Caki2 (cell line): Measurements from ENCODE around the gene URI1. TPM values are rescaled to one million over a fixed set of nuclear protein-coding genes. Genes with fewer than 3 reads are reported as not detected.
A peak's percentile ranks its signal among the peaks of the same experiment; 100 is the strongest.
"Not testable (repeated sequence)": the region's sequence is repeated elsewhere in the genome, so short reads cannot be mapped to it uniquely, and the experiment has no call there.

Source experiments
- DNase-seq: peaks from one replicate; pipeline ENCODE4 v3.0.0-alpha.2; 2015; ENCODE audit warnings: low read depth
- in situ Hi-C: cut with HindIII; loops from 2 replicates; pipeline ENCODE4 v1.10.0; 2016; ENCODE audit warnings: low sequenced_read_pairs, low pct_unique_long_range_greater_than_20kb, mixed read lengths
- total RNA-seq: library from RNA; depleted of rRNA; stranded (reverse); fragments of >200 nt; shearing (Covaris generic); gene quantifications from 2 replicates; pipeline ENCODE4 v1.2.3, GENCODE V29; 2014; ENCODE audit warnings: low replicate concordance; rRNA removed

URI1 gene
- 47.4 and 68.7 TPM in 2 replicates for total RNA-seq

- DNase-seq = peak; percentile 81
- in situ Hi-C loops = loop anchor here (25.0 kb wide), 1 partner anchor 330 kb away; the partner anchor contains the start of gene POP4
Observed at GRCh38 chr19:29941828-29942403, at the start of gene URI1. TSS of gene URI1 (plus strand) at chr19:29942239. CDS start at chr19:29942548, 309 bp downstream.

- in situ Hi-C loops = no loop called here
Observed at GRCh38 chr19:29893606-29894284, 48.3 kb upstream of the URI1 start.

GRCh38 chr19:29896802-29897201 lies 45.2 kb upstream of the URI1 start:
- in situ Hi-C loops = no loop called here

More at GRCh38 chr19:29893606-29894284, 48.3 kb upstream of the URI1 start:
- no peak for DNase-seq

GRCh38 chr19:29897466-29897865 lies 44.6 kb upstream of the URI1 start:
- no peak for DNase-seq
- in situ Hi-C loops = no loop called here

More at GRCh38 chr19:29896802-29897201, 45.2 kb upstream of the URI1 start:
- DNase-seq = no peak

GRCh38 chr19:29904017-29904416 lies 38.0 kb upstream of the URI1 start:
- DNase-seq = no peak
- in situ Hi-C loops = no loop called here

- in situ Hi-C loops = no loop called here
- no peak for DNase-seq
Observed at GRCh38 chr19:29908963-29909944, 32.8 kb upstream of the URI1 start.

- no peak for DNase-seq
- in situ Hi-C loops = no loop called here
Observed at GRCh38 chr19:29914933-29915332, 27.1 kb upstream of the URI1 start.

- DNase-seq, in situ Hi-C loops: not testable (repeated sequence)
Observed at GRCh38 chr19:29915832-29916231, 26.2 kb upstream of the URI1 start.

GRCh38 chr19:29917911-29918310 lies 24.1 kb upstream of the URI1 start:
- in situ Hi-C loops = no loop called here
- DNase-seq = no peak

- DNase-seq = no peak
- in situ Hi-C loops = no loop called here
Observed at GRCh38 chr19:29918891-29919290, 23.1 kb upstream of the URI1 start.

- no peak for DNase-seq
- in situ Hi-C loops = no loop called here
Observed at GRCh38 chr19:29922972-29923371, 19.1 kb upstream of the URI1 start.

- no peak for DNase-seq
- in situ Hi-C loops = no loop called here
Observed at GRCh38 chr19:29923653-29924052, 18.4 kb upstream of the URI1 start.

GRCh38 chr19:29926031-29926430 lies 16.0 kb upstream of the URI1 start:
- in situ Hi-C loops = loop anchor here (25.0 kb wide), 1 partner anchor 314 kb away; the partner anchor contains the start of gene POP4
- no peak for DNase-seq

GRCh38 chr19:29926801-29927200 lies 15.2 kb upstream of the URI1 start:
- no peak for DNase-seq
- in situ Hi-C loops = loop anchor here (25.0 kb wide), 1 partner anchor 314 kb away; the partner anchor contains the start of gene POP4

GRCh38 chr19:29927944-29928625 lies 14.0 kb upstream of the URI1 start:
- in situ Hi-C loops = loop anchor here (25.0 kb wide), 1 partner anchor 316 kb away; the partner anchor contains the start of gene POP4
- DNase-seq = no peak

GRCh38 chr19:29928831-29929230 lies 13.2 kb upstream of the URI1 start:
- DNase-seq = no peak
- in situ Hi-C loops = loop anchor here (25.0 kb wide), 1 partner anchor 317 kb away; the partner anchor contains the start of gene POP4

- in situ Hi-C loops = loop anchor here (25.0 kb wide), 1 partner anchor 322 kb away; the partner anchor contains the start of gene POP4
- no peak for DNase-seq
Observed at GRCh38 chr19:29934257-29934656, 7.8 kb upstream of the URI1 start.

- DNase-seq = no peak
- in situ Hi-C loops = loop anchor here (25.0 kb wide), 1 partner anchor 322 kb away; the partner anchor contains the start of gene POP4
Observed at GRCh38 chr19:29934781-29935180, 7.3 kb upstream of the URI1 start.
